Activated T-helper 1 cell treated with anti-CD3 and anti-CD28 coated beads, Interleukin-12 subunit alpha, Interleukin-12 subunit beta, Interleukin-2, Interleukin-4 antibody, amounts not matched to agents 30 ng/mL and 10 ng/mL and 1 ng/mL, durations not matched to agents 14 hours and 24 hours and 36 hours (primary cell): ENCODE data around the gene WBP2. TPM values are rescaled to one million over a fixed set of nuclear protein-coding genes. Genes with fewer than 3 reads are reported as not detected.

ENCODE experiments used
- DNase-seq: peaks from one replicate; pipeline ENCODE4 v3.0.0; 2021; ENCODE audit warnings: low spot score
- H3K27ac Mint-ChIP-seq: one replicate; pipeline ENCODE4 v1.8.0; 2021; ENCODE audit warnings: mild to moderate bottlenecking, mixed read lengths
- H3K27me3 Mint-ChIP-seq: one replicate; pipeline ENCODE4 v1.8.0; 2022; ENCODE audit warnings: mild to moderate bottlenecking, moderate library complexity, mixed read lengths; ENCODE audit not compliant: insufficient read depth
- H3K36me3 Mint-ChIP-seq: one replicate; pipeline ENCODE4 v1.8.0; 2021; ENCODE audit warnings: low read depth, mixed read lengths
- H3K4me1 Mint-ChIP-seq: one replicate; pipeline ENCODE4 v1.8.0; 2021; ENCODE audit warnings: low read depth, mixed read lengths
- H3K4me3 Mint-ChIP-seq: one replicate; pipeline ENCODE4 v1.8.0; 2021; ENCODE audit warnings: mild to moderate bottlenecking, moderate library complexity, mixed read lengths
- H3K9me3 Mint-ChIP-seq: one replicate; pipeline ENCODE4 v1.8.0; 2021; ENCODE audit warnings: mixed read lengths
- intact Hi-C: fragments of 100-400 bp; cut with micrococcal nuclease; formaldehyde crosslinking; loops from one replicate; pipeline ENCODE4 v1.15.1; 2024
- total RNA-seq: library from RNA; stranded (reverse); gene quantifications from 2 replicates; pipeline ENCODE4 v1.2.3, GENCODE V29; 2022

WBP2 gene
- total RNA-seq, 1 donor from 2014 or later, result 68.8 TPM

- no peak overlapping the region for H3K27ac Mint-ChIP-seq
- intact Hi-C loops, result loop anchor here (5.0 kb wide), 1 partner anchor 37 kb away; no protein-coding TSS in a partner anchor
- no peak overlapping the region for H3K4me3 Mint-ChIP-seq
- no peak for DNase-seq
- no peaks in the 10 kb centered on the region for H3K9me3 Mint-ChIP-seq
- H3K27me3 Mint-ChIP-seq, result no peaks in the 10 kb centered on the region
- H3K4me1 Mint-ChIP-seq, result peaks cover 10% of the 10 kb centered on the region
- peaks cover 15% of the 10 kb centered on the region for H3K36me3 Mint-ChIP-seq
Measured at GRCh38 chr17:75824666-75825065, 30.5 kb downstream of the WBP2 start.

- no peak for DNase-seq
- H3K27me3 Mint-ChIP-seq, result no peaks in the 10 kb centered on the region
- no peak overlapping the region for H3K27ac Mint-ChIP-seq
- intact Hi-C loops, result no loop called here
- no peaks in the 10 kb centered on the region for H3K9me3 Mint-ChIP-seq
- peaks cover 10% of the 10 kb centered on the region for H3K4me1 Mint-ChIP-seq
- H3K4me3 Mint-ChIP-seq, result no peak overlapping the region
- peaks cover 16% of the 10 kb centered on the region for H3K36me3 Mint-ChIP-seq
Measured at GRCh38 chr17:75824050-75824552, 31.0 kb downstream of the WBP2 start.

GRCh38 chr17:75823257-75824041, 31.7 kb downstream of the WBP2 start:
- H3K27me3 Mint-ChIP-seq, result no peaks in the 10 kb centered on the region
- DNase-seq, result no peak
- intact Hi-C loops, result no loop called here
- H3K36me3 Mint-ChIP-seq, result peaks cover 19% of the 10 kb centered on the region
- no peak overlapping the region for H3K4me3 Mint-ChIP-seq
- peaks cover 10% of the 10 kb centered on the region for H3K4me1 Mint-ChIP-seq
- H3K9me3 Mint-ChIP-seq, result no peaks in the 10 kb centered on the region
- H3K27ac Mint-ChIP-seq, result no peak overlapping the region

GRCh38 chr17:75822800-75823166, 32.4 kb downstream of the WBP2 start:
- no peaks in the 10 kb centered on the region for H3K27me3 Mint-ChIP-seq
- H3K9me3 Mint-ChIP-seq, result no peaks in the 10 kb centered on the region
- no peak overlapping the region for H3K4me3 Mint-ChIP-seq
- intact Hi-C loops, result no loop called here
- DNase-seq, result no peak
- peaks cover 17% of the 10 kb centered on the region for H3K36me3 Mint-ChIP-seq
- H3K4me1 Mint-ChIP-seq, result peaks cover 5% of the 10 kb centered on the region
- H3K27ac Mint-ChIP-seq, result no peak overlapping the region

GRCh38 chr17:75822119-75822799, 32.9 kb downstream of the WBP2 start:
- Mint-ChIP-seq H3K4me3 (no peak overlapping the region), H3K9me3 (no peaks in the 10 kb centered on the region), H3K27ac (peak overlapping the region; percentile 41), H3K4me1 (peaks cover 5% of the 10 kb centered on the region), H3K27me3 (no peaks in the 10 kb centered on the region), H3K36me3 (peaks cover 19% of the 10 kb centered on the region)
- DNase-seq, result no peak
- intact Hi-C loops, result no loop called here

GRCh38 chr17:75821552-75821951, 33.6 kb downstream of the WBP2 start:
- Mint-ChIP-seq H3K36me3 (peaks cover 21% of the 10 kb centered on the region), H3K4me3 (no peak overlapping the region), H3K27me3 (no peaks in the 10 kb centered on the region), H3K27ac (no peak overlapping the region), H3K9me3 (no peaks in the 10 kb centered on the region), H3K4me1 (peaks cover 5% of the 10 kb centered on the region)
- no peak for DNase-seq
- intact Hi-C loops, result no loop called here

- Mint-ChIP-seq H3K4me1 (peaks cover 5% of the 10 kb centered on the region), H3K36me3 (peaks cover 24% of the 10 kb centered on the region), H3K27me3 (no peaks in the 10 kb centered on the region), H3K27ac (no peak overlapping the region), H3K4me3 (no peak overlapping the region), H3K9me3 (no peaks in the 10 kb centered on the region)
- no peak for DNase-seq
- intact Hi-C loops, result no loop called here
Measured at GRCh38 chr17:75820094-75821080, 34.7 kb downstream of the WBP2 start.

- Mint-ChIP-seq H3K36me3 (peaks cover 22% of the 10 kb centered on the region), H3K27ac (peak overlapping the region; percentile 21), H3K4me3 (no peak overlapping the region), H3K4me1 (peaks cover 5% of the 10 kb centered on the region), H3K9me3 (no peaks in the 10 kb centered on the region), H3K27me3 (no peaks in the 10 kb centered on the region)
- intact Hi-C loops, result no loop called here
- DNase-seq, result no peak
Measured at GRCh38 chr17:75819678-75820077, 35.5 kb downstream of the WBP2 start.

- no peak overlapping the region for H3K4me3 Mint-ChIP-seq
- no peaks in the 10 kb centered on the region for H3K27me3 Mint-ChIP-seq
- H3K27ac Mint-ChIP-seq, result peak overlapping the region; percentile 21
- no peak for DNase-seq
- intact Hi-C loops, result no loop called here
- peaks cover 24% of the 10 kb centered on the region for H3K36me3 Mint-ChIP-seq
- peaks cover 5% of the 10 kb centered on the region for H3K4me1 Mint-ChIP-seq
- H3K9me3 Mint-ChIP-seq, result no peaks in the 10 kb centered on the region
Measured at GRCh38 chr17:75819116-75819515, 36.0 kb downstream of the WBP2 start.

- H3K4me1 Mint-ChIP-seq, result peaks cover 5% of the 10 kb centered on the region
- no peaks in the 10 kb centered on the region for H3K27me3 Mint-ChIP-seq
- H3K9me3 Mint-ChIP-seq, result no peaks in the 10 kb centered on the region
- intact Hi-C loops, result no loop called here
- peaks cover 22% of the 10 kb centered on the region for H3K36me3 Mint-ChIP-seq
- DNase-seq, result no peak
- H3K4me3 Mint-ChIP-seq, result no peak overlapping the region
- H3K27ac Mint-ChIP-seq, result no peak overlapping the region
Measured at GRCh38 chr17:75818326-75818885, 36.7 kb downstream of the WBP2 start.

GRCh38 chr17:75817571-75817970, 37.6 kb downstream of the WBP2 start:
- Mint-ChIP-seq H3K27me3 (no peaks in the 10 kb centered on the region), H3K4me1 (peaks cover 5% of the 10 kb centered on the region), H3K36me3 (peaks cover 25% of the 10 kb centered on the region), H3K27ac (no peak overlapping the region), H3K9me3 (no peaks in the 10 kb centered on the region), H3K4me3 (no peak overlapping the region)
- intact Hi-C loops, result no loop called here
- DNase-seq, result no peak

GRCh38 chr17:75816693-75817092, 38.4 kb downstream of the WBP2 start:
- peaks cover 27% of the 10 kb centered on the region for H3K36me3 Mint-ChIP-seq
- DNase-seq, result no peak
- no peak overlapping the region for H3K4me3 Mint-ChIP-seq
- no peaks in the 10 kb centered on the region for H3K9me3 Mint-ChIP-seq
- intact Hi-C loops, result no loop called here
- H3K27me3 Mint-ChIP-seq, result no peaks in the 10 kb centered on the region
- no peaks in the 10 kb centered on the region for H3K4me1 Mint-ChIP-seq
- no peak overlapping the region for H3K27ac Mint-ChIP-seq
